Measurements from ENCODE around the gene UGT2B7. TPM values are rescaled to one million over a fixed set of nuclear protein-coding genes. Genes with fewer than 3 reads are reported as not detected.

Gene UGT2B7
- total RNA-seq, 1 experiment from 2014 or later, result 3.0 TPM

DNA sequence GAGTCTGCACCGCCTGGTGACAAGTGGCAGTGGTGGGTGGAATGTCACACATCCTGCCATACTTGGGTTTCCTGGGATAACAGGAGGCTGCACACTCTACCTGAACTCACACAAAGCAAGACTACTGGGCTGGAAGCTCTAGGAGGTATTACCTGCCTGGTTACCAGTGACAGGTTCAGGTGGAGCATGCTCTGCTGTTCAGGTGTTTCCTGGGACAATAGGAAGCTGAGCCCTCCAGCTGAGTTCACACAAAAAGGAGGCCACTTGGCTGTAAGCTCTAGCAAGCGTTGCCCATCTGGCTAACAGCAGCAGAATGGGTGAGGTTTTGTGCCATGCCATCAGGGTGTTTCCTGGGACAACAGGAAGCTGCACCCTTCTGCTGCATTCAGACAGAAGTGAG lies 17.4 kb upstream of the UGT2B7 start:
- H3K4me1 ChIP-seq, result no peaks in the 10 kb centered on the region
- H3K4me3 Mint-ChIP-seq (ENCODE audit: unreplicated experiment), result no peak overlapping the region
- no peak overlapping the region for H3K27ac Mint-ChIP-seq (ENCODE audit: unreplicated experiment)
- H3K9me3 Mint-ChIP-seq (ENCODE audit: unreplicated experiment), result peaks cover 15% of the 10 kb centered on the region
- no peak for DNase-seq
- no peaks in the 10 kb centered on the region for H3K27me3 Mint-ChIP-seq (ENCODE audit: insufficient read depth, unreplicated experiment)
- no peaks in the 10 kb centered on the region for H3K27me3 ChIP-seq (replicated peaks; ENCODE audit: control insufficient read depth, insufficient read depth, low read length)
- H3K4me3 ChIP-seq (ENCODE audit: low read depth, low read length), result no peak overlapping the region
- TF ChIP-seq, protein P1, sequence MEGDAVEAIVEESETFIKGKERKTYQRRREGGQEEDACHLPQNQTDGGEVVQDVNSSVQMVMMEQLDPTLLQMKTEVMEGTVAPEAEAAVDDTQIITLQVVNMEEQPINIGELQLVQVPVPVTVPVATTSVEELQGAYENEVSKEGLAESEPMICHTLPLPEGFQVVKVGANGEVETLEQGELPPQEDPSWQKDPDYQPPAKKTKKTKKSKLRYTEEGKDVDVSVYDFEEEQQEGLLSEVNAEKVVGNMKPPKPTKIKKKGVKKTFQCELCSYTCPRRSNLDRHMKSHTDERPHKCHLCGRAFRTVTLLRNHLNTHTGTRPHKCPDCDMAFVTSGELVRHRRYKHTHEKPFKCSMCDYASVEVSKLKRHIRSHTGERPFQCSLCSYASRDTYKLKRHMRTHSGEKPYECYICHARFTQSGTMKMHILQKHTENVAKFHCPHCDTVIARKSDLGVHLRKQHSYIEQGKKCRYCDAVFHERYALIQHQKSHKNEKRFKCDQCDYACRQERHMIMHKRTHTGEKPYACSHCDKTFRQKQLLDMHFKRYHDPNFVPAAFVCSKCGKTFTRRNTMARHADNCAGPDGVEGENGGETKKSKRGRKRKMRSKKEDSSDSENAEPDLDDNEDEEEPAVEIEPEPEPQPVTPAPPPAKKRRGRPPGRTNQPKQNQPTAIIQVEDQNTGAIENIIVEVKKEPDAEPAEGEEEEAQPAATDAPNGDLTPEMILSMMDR (IDR thresholded peaks at IDR 0.05; ENCODE audit: insufficient read depth in 1 of 2, low read depth in 1 of 2, low read length in 1 of 2, severe bottlenecking in 1 of 2, unreplicated experiment in 1 of 2), result no peak
- H3K36me3 Mint-ChIP-seq (ENCODE audit: insufficient read depth, unreplicated experiment), result no peaks in the 10 kb centered on the region
- H3K9me3 ChIP-seq, result no peaks in the 10 kb centered on the region; the same call in 1 of the 2 replicates
- H3K36me3 ChIP-seq (ENCODE audit: control insufficient read depth, insufficient read depth, low read length), result no peaks in the 10 kb centered on the region
- H3K4me1 Mint-ChIP-seq (ENCODE audit: low read depth, unreplicated experiment), result no peaks in the 10 kb centered on the region
- ChIA-PET CTCF (no interaction called here), POLR2A (no interaction called here)
- intact Hi-C loops (cut with micrococcal nuclease; ENCODE audit: unreplicated experiment), result no loop called here
- no TSS peak for BruUV-seq (replicated peaks)

DNA sequence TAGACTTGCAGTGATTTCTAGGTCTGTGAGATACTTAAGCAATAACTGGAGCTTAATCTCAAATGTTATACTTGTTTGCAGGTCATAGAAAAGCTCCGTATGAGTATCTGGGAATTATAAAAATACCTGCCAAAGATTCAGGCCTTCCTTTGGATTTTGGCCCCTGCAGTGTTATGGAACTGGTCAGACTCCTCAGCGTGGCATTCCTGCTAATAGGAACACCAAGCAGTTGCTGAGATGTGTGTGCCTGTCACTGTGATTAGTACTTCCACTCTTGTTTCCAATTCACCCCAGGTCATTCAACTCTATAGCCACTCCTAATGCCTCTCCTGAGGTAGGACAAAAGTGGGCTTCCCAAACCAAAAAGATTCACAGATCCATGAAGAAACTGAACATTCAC lies 7.8 kb upstream of the UGT2B7 start:
- H3K9me3 ChIP-seq, result peaks cover 3% of the 10 kb centered on the region; the same call in 1 of the 2 replicates
- TF ChIP-seq, protein P1 (IDR thresholded peaks at IDR 0.05; ENCODE audit: insufficient read depth in 1 of 2, low read depth in 1 of 2, low read length in 1 of 2, severe bottlenecking in 1 of 2, unreplicated experiment in 1 of 2), result no peak
- no peaks in the 10 kb centered on the region for H3K4me1 ChIP-seq
- ChIA-PET POLR2A (no interaction called here), CTCF (no interaction called here)
- H3K27me3 ChIP-seq (replicated peaks; ENCODE audit: control insufficient read depth, insufficient read depth, low read length), result no peaks in the 10 kb centered on the region
- H3K36me3 Mint-ChIP-seq (ENCODE audit: insufficient read depth, unreplicated experiment), result no peaks in the 10 kb centered on the region
- H3K27me3 Mint-ChIP-seq (ENCODE audit: insufficient read depth, unreplicated experiment), result no peaks in the 10 kb centered on the region
- intact Hi-C loops (cut with micrococcal nuclease; ENCODE audit: unreplicated experiment), result no loop called here
- H3K9me3 Mint-ChIP-seq (ENCODE audit: unreplicated experiment), result peaks cover 29% of the 10 kb centered on the region
- H3K4me3 Mint-ChIP-seq (ENCODE audit: unreplicated experiment), result no peak overlapping the region
- DNase-seq, result no peak
- H3K4me1 Mint-ChIP-seq (ENCODE audit: low read depth, unreplicated experiment), result no peaks in the 10 kb centered on the region
- no peaks in the 10 kb centered on the region for H3K36me3 ChIP-seq (ENCODE audit: control insufficient read depth, insufficient read depth, low read length)
- BruUV-seq (replicated peaks), result no TSS peak
- no peak overlapping the region for H3K4me3 ChIP-seq (ENCODE audit: low read depth, low read length)
- H3K27ac Mint-ChIP-seq (ENCODE audit: unreplicated experiment), result no peak overlapping the region

DNA sequence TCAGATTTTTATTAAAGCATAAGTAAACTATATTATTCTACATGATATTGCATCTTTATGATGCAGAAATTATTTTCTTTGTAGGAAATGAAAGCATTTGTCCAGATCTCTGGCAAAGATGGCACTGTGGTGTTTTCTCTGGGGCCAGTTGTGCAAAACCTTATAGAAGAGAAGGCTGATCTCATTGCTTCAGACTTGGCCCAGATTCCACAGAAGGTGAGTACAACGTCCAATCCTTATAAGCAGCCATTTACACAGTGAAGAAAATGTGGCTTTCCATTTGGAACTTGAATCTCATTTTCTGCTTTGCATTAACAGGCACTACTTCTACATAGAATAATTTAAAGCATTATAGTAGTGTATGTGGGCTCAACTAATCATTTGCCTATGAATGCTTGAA lies 6.9 kb upstream of the UGT2B7 start:
- TF ChIP-seq, protein P1 (IDR thresholded peaks at IDR 0.05; ENCODE audit: insufficient read depth in 1 of 2, low read depth in 1 of 2, low read length in 1 of 2, severe bottlenecking in 1 of 2, unreplicated experiment in 1 of 2), result no peak
- no peak for DNase-seq
- Mint-ChIP-seq H3K4me3 (ENCODE audit: unreplicated experiment) (no peak overlapping the region), H3K27ac (ENCODE audit: unreplicated experiment) (no peak overlapping the region), H3K36me3 (ENCODE audit: insufficient read depth, unreplicated experiment) (no peaks in the 10 kb centered on the region), H3K9me3 (ENCODE audit: unreplicated experiment) (peaks cover 29% of the 10 kb centered on the region), H3K4me1 (ENCODE audit: low read depth, unreplicated experiment) (no peaks in the 10 kb centered on the region), H3K27me3 (ENCODE audit: insufficient read depth, unreplicated experiment) (no peaks in the 10 kb centered on the region)
- H3K4me1 ChIP-seq, result no peaks in the 10 kb centered on the region
- ChIA-PET CTCF (no interaction called here), POLR2A (no interaction called here)
- intact Hi-C loops (cut with micrococcal nuclease; ENCODE audit: unreplicated experiment), result no loop called here
- H3K4me3 ChIP-seq (ENCODE audit: low read depth, low read length), result no peak overlapping the region
- BruUV-seq (replicated peaks), result no TSS peak
- H3K36me3 ChIP-seq (ENCODE audit: control insufficient read depth, insufficient read depth, low read length), result no peaks in the 10 kb centered on the region
- H3K27me3 ChIP-seq (replicated peaks; ENCODE audit: control insufficient read depth, insufficient read depth, low read length), result no peaks in the 10 kb centered on the region
- H3K9me3 ChIP-seq, result peaks cover 3% of the 10 kb centered on the region; the same call in 1 of the 2 replicates
